ENCODE results near the gene NUP205.
A peak's percentile ranks its signal among the peaks of the same experiment; 100 is the strongest.
"Not testable (repeated sequence)": the region's sequence is repeated elsewhere in the genome, so short reads cannot be mapped to it uniquely, and the experiment has no call there.

NUP205 gene

GRCh38 chr7:135620980-135621850, 63.5 kb downstream of the NUP205 start:
- DNase-seq: peak; percentile 90

- DNase-seq: no peak
These were observed 76.6 kb downstream of the NUP205 start for GRCh38 chr7:135634191-135634878.

GRCh38 chr7:135639690-135640089, 82.0 kb downstream of the NUP205 start:
- DNase-seq: not testable (repeated sequence)

- no peak for DNase-seq
These were observed 86.4 kb downstream of the NUP205 start for GRCh38 chr7:135644154-135644553.

GRCh38 chr7:135644729-135645128, 87.0 kb downstream of the NUP205 start:
- no peak for DNase-seq

- peak; percentile 45 for DNase-seq
These were observed 87.7 kb downstream of the NUP205 start for GRCh38 chr7:135645296-135645904.

GRCh38 chr7:135647755-135648154, 90.0 kb downstream of the NUP205 start:
- DNase-seq: no peak

GRCh38 chr7:135648235-135648634, 90.5 kb downstream of the NUP205 start:
- DNase-seq: no peak

- DNase-seq: peak; percentile 85
These were observed 93.3 kb downstream of the NUP205 start for GRCh38 chr7:135650831-135651573.

GRCh38 chr7:135653340-135654080, 95.8 kb downstream of the NUP205 start:
- DNase-seq: no peak

GRCh38 chr7:135658564-135658963, 100.8 kb downstream of the NUP205 start:
- DNase-seq: no peak

GRCh38 chr7:135659159-135659846, 101.6 kb downstream of the NUP205 start:
- no peak for DNase-seq

- no peak for DNase-seq
These were observed 103.8 kb downstream of the NUP205 start for GRCh38 chr7:135661311-135662122.

GRCh38 chr7:135662123-135662372, 104.3 kb downstream of the NUP205 start:
- no peak for DNase-seq

GRCh38 chr7:135662373-135663114, 104.8 kb downstream of the NUP205 start, which contains the start of gene STMP1:
STMP1 (plus strand) TSS chr7:135662514.
- peak; percentile 96 for DNase-seq

- peak; percentile 28 for DNase-seq
These were observed 106.4 kb downstream of the NUP205 start for GRCh38 chr7:135664046-135664589.

GRCh38 chr7:135665042-135665441, 107.3 kb downstream of the NUP205 start:
- DNase-seq: no peak

- no peak for DNase-seq
These were observed 108.4 kb downstream of the NUP205 start for GRCh38 chr7:135666156-135666555.

- no peak for DNase-seq
These were observed 109.1 kb downstream of the NUP205 start for GRCh38 chr7:135666846-135667245.

- not testable (repeated sequence) for DNase-seq
These were observed 109.9 kb downstream of the NUP205 start for GRCh38 chr7:135667626-135668025.
